A172 (cell line): ENCODE data around the gene CADPS. TPM values are rescaled to one million over a fixed set of nuclear protein-coding genes. Genes with fewer than 3 reads are reported as not detected.

ENCODE experiments used
- DNase-seq: peaks from one replicate; pipeline ENCODE4 v3.0.0-alpha.2; 2015; ENCODE audit warnings: low spot score
- total RNA-seq: library from RNA; depleted of rRNA; stranded (reverse); fragments of >200 nt; shearing (Covaris generic); gene quantifications from 2 replicates; pipeline ENCODE4 v1.2.3, GENCODE V29; 2014

The CADPS gene
- total RNA-seq, 1 experiment from 2014 or later, result not detected

GRCh38 chr3:62812631-62813030, 62.6 kb downstream of the CADPS start:
- DNase-seq, result no peak

GRCh38 chr3:62811119-62811518, 64.1 kb downstream of the CADPS start:
- no peak for DNase-seq

- DNase-seq, result no peak
These were observed 65.8 kb downstream of the CADPS start for GRCh38 chr3:62809369-62809768.

- DNase-seq, result no peak
These were observed 69.5 kb downstream of the CADPS start for GRCh38 chr3:62805580-62806277.

- DNase-seq, result no peak
These were observed 70.1 kb downstream of the CADPS start for GRCh38 chr3:62805106-62805505.

- DNase-seq, result no peak
These were observed 71.9 kb downstream of the CADPS start for GRCh38 chr3:62803276-62803675.

GRCh38 chr3:62798000-62798399, 77.2 kb downstream of the CADPS start:
- DNase-seq, result no peak

GRCh38 chr3:62797132-62797531, 78.1 kb downstream of the CADPS start:
- no peak for DNase-seq

GRCh38 chr3:62795978-62796657, 79.1 kb downstream of the CADPS start:
- DNase-seq, result no peak

- DNase-seq, result no peak
These were observed 81.3 kb downstream of the CADPS start for GRCh38 chr3:62793946-62794345.

- no peak for DNase-seq
These were observed 89.8 kb downstream of the CADPS start for GRCh38 chr3:62785384-62785783.

- no peak for DNase-seq
These were observed 94.1 kb downstream of the CADPS start for GRCh38 chr3:62781121-62781520.

GRCh38 chr3:62777674-62778073, 97.5 kb downstream of the CADPS start:
- no peak for DNase-seq

GRCh38 chr3:62777130-62777529, 98.1 kb downstream of the CADPS start:
- DNase-seq, result no peak

- DNase-seq, result no peak
These were observed 101.0 kb downstream of the CADPS start for GRCh38 chr3:62774221-62774620.

- DNase-seq, result no peak
These were observed 103.7 kb downstream of the CADPS start for GRCh38 chr3:62771331-62772072.

- DNase-seq, result no peak
These were observed 106.3 kb downstream of the CADPS start for GRCh38 chr3:62768896-62769295.

GRCh38 chr3:62761711-62762110, 113.5 kb downstream of the CADPS start:
- DNase-seq, result no peak

- no peak for DNase-seq
These were observed 113.9 kb downstream of the CADPS start for GRCh38 chr3:62761311-62761710.

GRCh38 chr3:62758296-62759066, 116.7 kb downstream of the CADPS start:
- DNase-seq, result no peak

- no peak for DNase-seq
These were observed 118.2 kb downstream of the CADPS start for GRCh38 chr3:62757045-62757444.

GRCh38 chr3:62755285-62755684, 119.9 kb downstream of the CADPS start:
- DNase-seq, result no peak
